GM18867 (cell line): ENCODE data around the gene SKAP2.

ENCODE experiments used
- ATAC-seq: cut with Tn5 transposase; IDR thresholded peaks from one replicate; pipeline ENCODE4 v1.9.1; 2021; ENCODE audit warnings: mild to moderate bottlenecking, moderate library complexity; ENCODE audit not compliant: unreplicated experiment

Gene SKAP2

DNA sequence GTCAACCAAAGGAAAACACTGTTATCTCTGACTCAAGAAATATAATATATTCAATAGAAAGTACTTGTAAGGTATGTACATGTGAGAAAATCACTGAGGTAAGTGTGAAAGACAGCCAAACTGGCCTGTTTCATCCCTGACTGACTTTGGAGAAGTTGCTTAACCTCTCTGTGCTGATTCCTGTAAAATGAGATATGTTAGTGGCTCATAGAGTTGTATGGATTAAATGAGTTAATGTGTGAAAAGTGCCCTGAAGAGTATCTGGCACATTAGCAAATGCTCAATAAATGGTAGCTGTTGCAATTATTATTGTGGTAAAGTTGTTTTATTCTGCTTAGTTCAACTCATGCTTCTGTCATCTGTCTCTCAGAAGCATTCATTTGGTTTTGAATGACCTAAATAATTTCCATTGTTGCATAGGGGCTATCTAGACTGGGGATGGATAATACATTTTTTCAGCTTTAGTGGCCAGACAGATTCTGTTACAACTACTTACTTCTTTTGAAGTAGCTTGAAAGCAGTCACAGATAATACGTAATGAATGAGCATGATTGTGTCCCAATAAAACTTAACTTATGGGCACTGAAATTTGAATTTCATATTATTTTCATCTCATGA, 84.3 kb downstream of the SKAP2 start:
- no peak for ATAC-seq

DNA sequence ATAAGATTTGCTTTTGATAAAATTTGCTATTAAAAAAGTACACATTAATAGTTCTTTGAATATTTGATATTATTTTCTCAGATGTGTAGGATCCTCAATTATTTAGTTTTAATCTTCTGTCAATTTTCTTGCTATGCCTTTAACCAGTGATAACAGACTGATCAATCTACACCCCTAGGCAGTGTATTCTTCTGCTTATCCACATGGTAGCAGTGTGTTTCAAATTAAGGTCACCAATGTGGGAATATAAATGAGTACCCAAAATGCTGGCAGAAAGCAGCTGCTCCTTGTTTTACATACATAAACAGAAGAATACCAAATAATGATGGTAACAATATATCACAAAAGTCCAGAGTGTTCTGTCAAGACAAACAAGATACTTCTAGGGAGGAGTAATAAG, 87.0 kb downstream of the SKAP2 start:
- no peak for ATAC-seq

DNA sequence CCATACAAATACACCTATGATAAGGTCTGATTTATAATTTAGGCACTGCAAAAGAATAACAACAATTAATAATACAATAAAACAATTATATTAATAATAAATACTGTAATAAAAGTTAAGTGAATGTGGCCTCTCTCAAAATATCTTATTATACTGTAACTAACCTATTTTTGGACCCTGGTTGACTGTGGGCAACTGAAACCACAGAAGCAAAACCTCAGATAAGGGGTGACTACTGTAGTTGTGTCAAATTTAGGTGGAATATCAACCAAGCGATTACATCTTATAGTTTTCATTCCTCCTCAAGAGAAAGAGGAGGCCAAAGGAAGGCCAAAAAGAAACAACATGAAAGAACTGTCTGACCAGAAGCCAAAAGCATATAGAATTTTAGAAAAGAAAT, 103.9 kb downstream of the SKAP2 start:
- no peak for ATAC-seq

DNA sequence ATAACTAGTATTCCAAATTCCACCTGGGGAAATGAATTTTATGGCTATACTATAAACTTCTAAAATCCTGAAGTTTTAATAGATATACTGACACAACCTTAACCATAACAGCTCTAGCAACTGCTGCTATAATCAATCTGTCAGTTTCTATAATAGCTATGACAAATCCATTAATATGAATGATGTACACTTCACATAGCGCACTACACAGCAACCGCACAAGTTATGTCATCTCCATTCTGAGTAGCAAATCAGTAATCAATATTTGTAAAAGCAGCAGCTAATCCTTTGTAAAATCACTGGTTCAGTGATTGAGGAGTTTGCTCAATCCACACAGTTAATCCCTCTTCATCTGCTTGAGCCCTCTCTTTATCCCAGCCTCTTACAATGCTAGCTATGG, 105.3 kb downstream of the SKAP2 start:
- no peak for ATAC-seq

DNA sequence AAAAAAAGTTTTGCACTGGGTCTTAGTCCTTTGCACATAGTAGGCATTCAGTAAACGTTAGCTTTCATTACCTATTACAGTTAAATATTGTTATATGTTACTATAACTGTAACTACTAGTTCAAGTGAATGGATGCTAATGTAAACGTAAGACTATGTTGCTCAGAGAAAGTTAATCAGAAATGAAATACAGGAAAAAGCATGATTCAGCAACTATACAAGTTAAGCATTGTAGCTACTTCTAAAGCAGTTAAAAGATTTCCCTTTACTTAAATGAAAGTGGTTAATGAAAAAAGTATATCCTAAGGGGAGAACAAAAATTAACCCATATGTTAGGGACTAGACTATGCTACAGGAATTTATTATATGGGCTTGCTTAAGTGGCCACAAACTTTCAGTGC, 121.2 kb downstream of the SKAP2 start:
- no peak for ATAC-seq

DNA sequence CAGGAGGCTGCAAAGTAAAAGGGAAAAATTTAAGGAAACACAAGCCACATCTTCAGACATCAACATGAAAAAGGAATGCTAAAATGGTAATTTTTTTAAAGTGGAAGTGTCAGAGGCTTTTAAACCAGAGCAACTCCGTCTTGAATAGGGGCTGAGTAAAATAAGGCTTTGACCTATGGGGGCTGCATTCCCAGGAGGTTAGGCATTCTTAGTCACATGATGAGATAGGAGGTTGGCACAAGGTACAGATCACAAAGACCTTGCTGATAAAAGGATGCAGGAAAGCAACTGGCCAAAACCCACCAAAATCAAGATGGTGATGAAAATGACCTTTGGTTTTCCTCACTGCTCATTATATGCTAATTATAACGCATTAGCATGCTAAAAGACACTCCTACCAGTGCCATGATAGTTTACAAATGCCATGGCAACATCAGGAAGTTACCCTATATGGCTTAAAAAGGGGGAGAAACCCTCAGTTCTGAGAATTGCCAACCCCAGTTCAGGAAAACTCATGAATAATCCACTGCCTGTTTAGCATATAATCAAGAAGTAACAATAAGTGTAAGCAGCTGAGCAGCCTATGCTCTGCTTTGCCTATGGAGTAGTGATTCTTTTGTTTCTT, 128.3 kb downstream of the SKAP2 start:
- ATAC-seq = no peak

DNA sequence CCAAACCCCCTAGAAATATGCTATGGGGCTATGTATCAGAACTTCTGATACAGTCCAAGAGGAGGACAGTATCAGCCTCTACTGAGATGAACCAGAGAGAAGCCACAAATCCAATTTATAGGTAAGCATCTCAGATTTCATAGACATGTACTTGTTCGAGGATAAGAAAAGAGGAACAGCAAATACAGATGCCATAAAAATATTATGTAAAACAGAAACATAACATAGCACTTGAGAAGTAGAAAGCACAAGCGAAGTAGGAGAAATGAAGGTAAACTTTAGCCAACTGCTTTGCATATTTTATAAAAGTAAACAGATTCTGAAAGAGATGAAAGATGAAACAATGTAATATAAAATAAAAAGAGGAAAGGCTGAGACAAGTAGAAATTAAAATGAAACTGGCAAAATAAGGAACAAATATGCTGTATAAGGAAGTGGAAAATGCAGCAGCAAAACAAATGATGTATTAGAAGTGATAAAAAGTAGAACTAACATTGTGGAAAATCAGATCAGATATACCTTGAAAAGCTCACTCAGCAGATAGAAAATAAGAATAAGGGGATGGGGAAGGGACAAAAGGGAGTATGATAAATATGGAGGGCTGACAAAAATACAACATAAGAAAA, 135.1 kb downstream of the SKAP2 start:
- ATAC-seq = no peak

DNA sequence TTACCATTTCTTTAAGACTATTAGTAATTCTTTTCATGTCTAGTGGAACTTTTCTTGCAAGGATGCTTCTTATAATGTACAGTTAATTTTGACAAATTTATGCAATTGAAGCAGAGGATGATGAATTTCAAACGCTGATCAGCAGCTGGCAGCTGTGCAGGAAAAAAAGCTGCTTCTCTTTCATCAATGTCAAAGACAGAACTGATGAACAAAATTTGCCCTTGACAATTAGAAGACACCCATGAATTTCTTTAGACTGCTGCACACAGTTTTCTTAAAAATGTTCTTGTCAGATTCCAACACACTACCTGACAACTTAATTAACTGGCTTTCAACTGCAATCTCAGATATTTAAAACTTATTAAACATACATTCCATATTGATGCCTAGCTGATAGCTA, 138.3 kb downstream of the SKAP2 start:
- ATAC-seq = no peak

DNA sequence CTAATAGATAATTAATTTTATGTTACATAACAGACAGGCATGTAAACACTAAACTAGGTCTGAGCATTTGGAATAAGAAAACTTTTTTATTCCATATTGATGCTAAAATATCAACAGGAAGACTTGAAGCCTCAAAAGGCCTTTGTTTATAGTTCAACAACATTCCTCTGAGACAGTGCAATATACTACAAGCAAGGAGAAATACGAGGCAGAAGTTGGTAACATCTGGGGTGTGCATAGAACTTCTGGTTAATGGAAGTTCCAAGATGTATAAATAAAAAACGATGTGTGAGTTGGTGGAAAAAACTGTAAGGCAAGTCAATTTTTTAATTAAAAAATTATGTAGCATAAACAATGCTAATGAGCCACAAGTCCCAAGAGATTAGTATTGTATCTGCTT, 139.6 kb downstream of the SKAP2 start:
- no peak for ATAC-seq

DNA sequence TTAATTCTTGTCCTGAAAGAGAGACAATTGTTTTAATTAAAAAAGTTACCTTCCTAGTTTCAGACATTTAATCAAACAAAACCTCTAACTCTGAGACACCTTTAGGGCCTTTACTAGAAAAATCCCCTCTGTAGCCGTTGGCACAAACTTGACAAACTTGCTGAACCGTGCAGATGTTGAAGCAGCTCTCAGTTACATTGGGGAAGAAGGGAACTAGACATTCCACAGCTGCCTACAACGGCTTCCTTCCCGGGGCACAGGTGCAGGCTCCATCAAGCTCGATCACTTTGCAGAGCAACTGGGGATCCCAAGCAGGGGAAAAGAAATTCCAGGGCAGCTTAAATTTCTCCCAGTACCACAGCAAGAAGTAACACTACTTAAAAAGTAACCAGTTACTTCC, 141.3 kb downstream of the SKAP2 start:
- ATAC-seq = no peak

DNA sequence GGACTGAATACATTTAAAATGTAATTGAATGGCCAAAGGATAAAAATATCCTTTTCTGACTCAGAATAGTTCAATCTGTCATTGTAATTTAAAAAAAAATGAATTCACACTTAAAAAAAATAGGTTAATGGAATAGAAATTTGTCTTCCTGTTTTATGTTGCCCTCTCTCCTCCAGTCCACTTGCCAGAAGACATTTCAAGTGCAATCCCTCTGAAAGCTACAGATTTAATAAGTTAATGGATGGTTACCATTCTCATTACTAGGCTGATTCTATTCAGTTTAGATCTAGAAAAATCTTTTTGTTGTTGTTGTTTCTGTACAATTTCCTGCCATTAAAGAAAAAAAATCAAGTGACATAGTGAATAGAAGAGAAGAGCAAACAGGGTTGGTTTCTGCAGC, 142.9 kb downstream of the SKAP2 start:
- no peak for ATAC-seq

DNA sequence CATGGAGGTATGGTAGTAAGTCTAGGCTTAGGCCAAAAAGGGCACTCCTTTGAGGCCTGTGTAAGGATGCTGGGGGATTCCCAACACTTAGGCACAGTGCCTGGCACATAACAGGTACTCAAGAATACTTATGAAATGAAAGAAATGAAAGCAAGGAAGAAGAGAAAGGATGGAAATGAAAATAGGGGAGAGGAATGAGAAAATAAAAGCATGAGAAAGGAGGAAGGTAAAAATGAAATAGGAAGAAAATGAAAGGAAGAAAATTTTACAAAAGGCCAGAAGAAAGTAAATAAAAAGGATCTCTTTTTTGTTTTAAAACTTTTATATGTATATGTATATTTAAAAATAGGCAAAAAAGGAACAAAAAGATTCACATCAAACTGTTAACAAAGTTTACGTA, 146.3 kb downstream of the SKAP2 start:
- ATAC-seq = no peak

DNA sequence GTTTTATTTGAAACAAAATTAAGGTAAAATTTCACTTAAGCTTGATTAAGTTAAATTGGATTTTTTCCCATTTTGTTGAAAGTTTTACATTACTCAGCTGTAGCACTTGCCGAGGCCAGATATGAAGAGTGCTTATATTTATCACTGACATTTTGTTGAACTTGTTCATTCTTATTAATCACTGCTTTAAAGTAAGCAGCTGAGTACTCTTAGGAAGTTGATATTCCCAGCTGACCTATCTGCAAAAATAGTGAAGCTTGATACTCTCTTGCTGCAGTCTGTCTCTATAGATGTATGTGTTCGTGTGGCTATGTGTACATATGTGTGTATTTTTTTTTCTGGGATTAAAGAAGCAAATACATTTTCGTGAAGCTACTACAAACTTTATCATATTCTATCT, 150.0 kb downstream of the SKAP2 start:
- no peak for ATAC-seq

DNA sequence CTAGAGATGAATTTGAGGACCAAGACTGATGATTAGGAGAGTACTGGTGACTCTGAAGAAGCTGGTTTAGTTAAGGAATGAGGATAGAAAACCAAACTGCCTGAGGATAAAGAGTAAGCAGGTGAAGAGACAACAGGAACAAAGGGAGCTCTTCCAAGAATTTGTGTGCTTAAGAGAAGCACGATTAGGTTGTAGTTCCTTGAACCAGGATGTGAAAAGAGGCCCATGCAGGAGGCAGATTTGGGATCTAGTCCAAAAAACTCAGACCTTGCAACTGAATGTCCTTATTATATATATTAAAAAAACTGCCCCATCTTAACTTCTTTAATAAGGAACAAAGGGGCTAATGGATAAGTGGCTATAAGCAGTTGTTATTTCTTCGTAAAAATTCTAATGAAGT, 150.4 kb downstream of the SKAP2 start:
- no peak for ATAC-seq

DNA sequence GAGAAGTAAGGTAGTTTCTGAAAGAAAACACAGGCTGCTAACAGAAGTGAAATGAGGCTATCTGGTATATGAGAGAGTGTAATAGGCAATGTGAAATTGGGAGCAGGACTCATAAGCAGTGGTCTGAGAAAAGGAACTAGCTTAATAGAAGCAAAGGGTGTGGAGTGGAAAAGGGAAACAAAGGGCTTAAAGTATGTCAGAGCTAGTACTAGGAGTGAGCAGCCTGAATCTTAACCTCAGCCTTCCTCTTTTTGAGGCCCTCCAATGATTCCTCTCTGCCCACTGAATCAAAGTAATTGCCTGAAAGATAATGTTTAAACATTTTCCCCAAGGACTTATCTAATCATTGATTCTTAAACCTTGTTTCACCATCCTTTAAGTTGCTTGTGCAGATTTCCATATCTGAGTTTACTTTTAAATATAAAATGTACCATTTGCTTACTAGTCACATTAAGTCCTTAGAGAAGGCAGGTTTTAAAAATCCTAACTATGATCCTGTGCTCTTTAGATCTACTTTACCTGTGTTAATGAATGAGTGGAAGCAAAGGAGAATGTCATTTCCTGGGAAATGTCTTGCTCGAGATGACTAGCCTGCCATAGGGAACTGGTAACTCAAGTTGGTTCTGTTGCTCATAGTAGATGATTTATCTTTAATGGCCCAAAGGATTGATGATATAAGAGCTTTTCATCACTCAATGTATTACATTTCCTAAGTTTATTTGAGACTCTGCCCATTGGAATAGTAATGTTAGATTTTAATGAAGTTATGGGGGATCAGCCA, 155.0 kb downstream of the SKAP2 start:
- no peak for ATAC-seq

DNA sequence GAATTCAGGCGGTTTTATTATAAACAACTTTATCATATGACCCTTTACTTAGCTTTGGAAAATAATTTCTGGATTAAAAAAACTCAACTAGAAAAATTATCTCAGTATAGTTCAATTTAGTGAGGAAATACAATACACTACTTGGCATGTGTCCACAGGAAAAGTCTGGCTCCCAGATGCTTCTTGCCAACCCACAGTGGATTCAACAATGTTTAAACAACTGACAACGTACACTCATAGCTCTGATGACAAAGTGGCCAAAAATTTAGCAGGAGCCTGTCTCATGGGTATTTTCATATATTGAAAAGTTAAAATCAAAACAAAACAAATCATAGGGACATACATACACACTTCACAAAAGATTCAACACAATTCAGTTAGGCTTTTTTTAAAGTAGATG, 158.8 kb downstream of the SKAP2 start:
- no peak for ATAC-seq

DNA sequence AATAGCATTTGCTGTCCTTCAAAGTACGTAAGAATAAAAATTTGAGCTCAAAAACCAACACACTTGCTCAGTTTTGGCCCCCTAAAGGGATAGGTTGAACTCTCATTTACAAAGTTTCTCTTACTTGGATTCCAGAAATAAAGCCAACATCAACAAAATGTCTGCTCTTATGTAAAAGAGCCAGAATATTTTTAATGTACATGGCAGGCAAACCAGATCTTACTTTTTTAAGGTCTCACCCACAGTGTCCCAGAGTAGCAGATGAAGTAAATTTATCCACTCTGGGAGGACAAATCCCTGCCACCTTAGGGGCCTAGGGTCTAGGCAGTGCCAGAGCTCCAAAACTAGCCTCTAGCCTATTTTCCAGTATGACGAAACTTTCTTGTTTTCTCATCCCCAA, 159.6 kb downstream of the SKAP2 start:
- no peak for ATAC-seq

DNA sequence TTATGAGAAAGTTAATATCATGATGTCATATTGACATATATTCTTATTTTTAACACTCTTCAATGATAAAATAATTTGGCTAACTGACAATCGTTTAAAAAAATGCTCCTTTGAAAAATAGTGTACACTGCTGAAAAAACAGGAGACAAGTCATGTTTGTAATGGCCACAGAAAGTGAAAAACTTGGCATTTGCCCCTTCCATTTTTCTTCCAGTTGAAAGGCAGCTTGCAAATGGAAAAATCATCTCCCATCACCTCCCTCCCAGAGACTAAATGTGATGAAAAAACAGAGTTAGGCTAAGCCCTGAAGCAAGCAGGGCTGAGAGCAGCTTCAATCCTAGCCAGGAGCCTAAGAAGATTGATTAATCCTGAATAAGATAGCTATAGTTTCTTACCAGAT, 160.4 kb downstream of the SKAP2 start:
- no peak for ATAC-seq

DNA sequence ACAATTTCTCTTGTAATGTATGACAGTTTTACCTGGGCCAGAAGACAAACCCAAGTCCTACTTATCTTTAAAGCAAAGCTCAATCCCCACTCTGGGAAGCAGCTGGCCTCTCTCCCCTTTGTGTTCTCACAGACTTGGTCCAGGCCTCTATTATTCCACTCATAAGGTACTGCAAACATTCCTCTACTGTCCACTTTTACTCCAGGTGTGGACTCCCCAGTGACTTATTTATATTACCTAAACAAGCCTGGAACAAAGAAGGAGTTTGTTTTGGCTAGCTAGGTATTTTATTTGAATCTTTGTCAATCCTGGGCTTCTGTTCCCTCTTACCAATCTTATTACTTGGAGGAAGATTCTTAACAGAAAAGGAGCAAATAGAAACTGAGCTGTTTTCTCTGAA, 163.5 kb downstream of the SKAP2 start:
- ATAC-seq = no peak

DNA sequence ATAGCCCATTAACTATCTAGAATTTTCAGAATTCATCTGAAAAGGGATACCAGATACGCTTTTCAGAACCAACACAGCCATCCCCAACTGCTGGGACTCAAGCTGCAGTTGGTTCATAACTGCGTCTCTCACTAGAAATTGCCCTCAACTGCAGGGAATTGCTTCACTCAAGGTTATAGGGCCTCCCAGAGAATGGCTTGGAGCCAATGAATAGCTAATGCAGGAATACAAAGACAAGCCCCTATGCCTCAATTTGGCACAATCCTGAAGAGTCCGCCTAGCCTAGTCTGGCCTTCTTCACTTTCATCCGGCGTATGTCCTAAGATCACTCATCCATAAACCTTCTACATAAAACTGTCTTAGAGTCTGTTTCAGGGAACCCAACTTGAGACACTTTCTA, 164.0 kb downstream of the SKAP2 start:
- ATAC-seq = no peak

DNA sequence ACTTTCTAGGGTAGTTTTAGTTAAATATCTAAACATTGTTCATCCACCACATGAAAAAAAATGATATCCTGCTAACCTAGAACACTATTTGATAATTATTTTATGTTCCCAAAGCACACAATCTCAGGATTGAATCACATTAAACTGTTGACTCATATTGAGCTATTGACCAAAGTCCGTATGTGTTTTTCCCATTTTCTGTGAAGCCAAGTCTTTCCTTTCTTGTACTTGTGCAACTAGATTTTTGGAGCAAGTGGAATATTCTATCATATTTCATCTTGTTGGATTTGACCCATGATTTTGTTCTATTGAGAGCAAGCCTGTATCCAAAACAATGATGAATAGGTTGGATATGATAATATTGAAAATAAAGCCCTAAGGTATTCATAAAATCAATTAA, 164.6 kb downstream of the SKAP2 start:
- ATAC-seq = no peak

DNA sequence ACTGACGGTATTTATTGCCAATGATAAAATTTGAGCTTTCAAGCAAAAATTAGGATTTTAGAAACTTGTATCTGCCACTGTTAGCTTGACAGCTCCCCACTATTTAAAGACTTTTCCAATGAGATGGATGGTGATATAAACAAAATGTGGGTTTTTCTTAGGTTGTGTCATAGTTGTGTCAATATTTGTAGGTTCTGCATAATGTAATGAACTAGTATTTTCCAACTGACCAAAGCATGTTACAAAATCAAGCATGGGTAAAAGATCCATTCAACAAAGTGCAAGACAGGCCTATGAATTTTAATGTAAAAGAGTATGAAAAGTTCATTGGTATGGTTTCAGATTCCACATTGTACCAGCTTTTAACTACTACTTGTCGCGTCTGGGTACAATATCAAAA, 165.6 kb downstream of the SKAP2 start:
- ATAC-seq = no peak
